ENCODE results near the gene PAPLN.
"Not testable (repeated sequence)": the region's sequence is repeated elsewhere in the genome, so short reads cannot be mapped to it uniquely, and the experiment has no call there.

Gene PAPLN, protein sequence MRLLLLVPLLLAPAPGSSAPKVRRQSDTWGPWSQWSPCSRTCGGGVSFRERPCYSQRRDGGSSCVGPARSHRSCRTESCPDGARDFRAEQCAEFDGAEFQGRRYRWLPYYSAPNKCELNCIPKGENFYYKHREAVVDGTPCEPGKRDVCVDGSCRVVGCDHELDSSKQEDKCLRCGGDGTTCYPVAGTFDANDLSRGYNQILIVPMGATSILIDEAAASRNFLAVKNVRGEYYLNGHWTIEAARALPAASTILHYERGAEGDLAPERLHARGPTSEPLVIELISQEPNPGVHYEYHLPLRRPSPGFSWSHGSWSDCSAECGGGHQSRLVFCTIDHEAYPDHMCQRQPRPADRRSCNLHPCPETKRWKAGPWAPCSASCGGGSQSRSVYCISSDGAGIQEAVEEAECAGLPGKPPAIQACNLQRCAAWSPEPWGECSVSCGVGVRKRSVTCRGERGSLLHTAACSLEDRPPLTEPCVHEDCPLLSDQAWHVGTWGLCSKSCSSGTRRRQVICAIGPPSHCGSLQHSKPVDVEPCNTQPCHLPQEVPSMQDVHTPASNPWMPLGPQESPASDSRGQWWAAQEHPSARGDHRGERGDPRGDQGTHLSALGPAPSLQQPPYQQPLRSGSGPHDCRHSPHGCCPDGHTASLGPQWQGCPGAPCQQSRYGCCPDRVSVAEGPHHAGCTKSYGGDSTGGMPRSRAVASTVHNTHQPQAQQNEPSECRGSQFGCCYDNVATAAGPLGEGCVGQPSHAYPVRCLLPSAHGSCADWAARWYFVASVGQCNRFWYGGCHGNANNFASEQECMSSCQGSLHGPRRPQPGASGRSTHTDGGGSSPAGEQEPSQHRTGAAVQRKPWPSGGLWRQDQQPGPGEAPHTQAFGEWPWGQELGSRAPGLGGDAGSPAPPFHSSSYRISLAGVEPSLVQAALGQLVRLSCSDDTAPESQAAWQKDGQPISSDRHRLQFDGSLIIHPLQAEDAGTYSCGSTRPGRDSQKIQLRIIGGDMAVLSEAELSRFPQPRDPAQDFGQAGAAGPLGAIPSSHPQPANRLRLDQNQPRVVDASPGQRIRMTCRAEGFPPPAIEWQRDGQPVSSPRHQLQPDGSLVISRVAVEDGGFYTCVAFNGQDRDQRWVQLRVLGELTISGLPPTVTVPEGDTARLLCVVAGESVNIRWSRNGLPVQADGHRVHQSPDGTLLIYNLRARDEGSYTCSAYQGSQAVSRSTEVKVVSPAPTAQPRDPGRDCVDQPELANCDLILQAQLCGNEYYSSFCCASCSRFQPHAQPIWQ

DNA sequence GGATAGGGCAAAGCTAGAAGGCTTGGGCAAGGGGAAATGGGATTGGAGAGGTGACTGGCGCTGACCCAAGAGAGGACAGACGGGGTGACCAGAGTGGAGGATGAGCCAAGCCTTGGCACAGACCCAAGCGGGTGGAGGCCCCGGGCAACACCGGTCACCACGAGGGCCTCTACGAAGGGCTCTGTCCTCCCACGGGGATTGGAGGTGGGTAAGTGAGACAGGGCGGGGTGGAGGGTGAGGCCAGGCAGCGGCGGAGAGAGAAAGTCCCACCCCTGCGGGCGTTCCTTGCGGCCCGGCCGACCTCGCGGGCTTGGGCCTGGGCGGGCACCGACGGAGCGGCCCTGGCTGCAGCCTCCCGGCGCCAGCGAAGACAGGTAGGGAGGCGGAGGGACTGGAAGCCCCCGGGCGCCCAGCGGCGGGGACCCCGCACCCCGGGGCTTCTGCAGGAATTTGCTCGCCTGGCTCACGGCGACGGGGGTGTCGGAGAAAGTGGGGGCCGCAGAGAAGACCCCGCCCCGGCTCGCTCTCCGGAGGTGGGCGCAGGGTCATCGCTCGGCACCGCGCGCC, at the start of gene PAPLN:
TSS of gene PAPLN (plus strand) at position 288 of the 567 bp plus-strand sequence. CDS start 2,273 bp downstream, outside the sequence.
- DNase-seq (ENCODE audit: low spot score in 2 of 2), result peak; percentile 54 to 84
- no peaks in the 10 kb centered on the region for H3K9me3 ChIP-seq
- H3K36me3 ChIP-seq (replicated peaks), result no peaks in the 10 kb centered on the region
- peaks cover 9% of the 10 kb centered on the region for H3K4me1 ChIP-seq
- H3K27me3 ChIP-seq (ENCODE audit: low read depth), result no peaks in the 10 kb centered on the region
- peak within 1 kb of the TSS; percentile 67 for H3K4me3 ChIP-seq
- in situ Hi-C loops (cut with MboI; ENCODE audit: low sequenced_read_pairs), result no loop called here

DNA sequence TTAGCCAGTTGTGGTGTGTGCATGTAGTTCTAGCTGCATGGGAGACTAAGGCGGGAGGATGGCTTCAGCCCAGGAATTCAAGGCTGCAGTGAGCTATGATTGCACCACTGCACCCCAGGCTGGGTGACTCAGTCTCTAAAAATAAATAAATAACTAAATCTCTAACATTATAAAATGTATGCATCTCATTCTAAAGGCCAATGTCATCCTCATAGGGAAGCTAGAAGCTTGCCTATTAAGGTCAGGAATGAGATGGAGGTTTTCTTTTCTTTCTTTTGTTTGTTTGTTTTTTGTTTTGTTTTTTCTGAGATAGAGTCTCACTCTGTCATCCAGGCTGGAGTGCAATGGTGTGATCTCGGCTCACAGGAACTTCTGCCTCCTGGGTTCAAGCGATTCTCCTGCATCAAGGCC, 48.8 kb upstream of the PAPLN start:
- Histone ChIP-seq H3K9me3 (no peaks in the 10 kb centered on the region), H3K4me1 (no peaks in the 10 kb centered on the region), H3K27me3 (ENCODE audit: low read depth) (no peaks in the 10 kb centered on the region), H3K4me3 (no peak overlapping the region), H3K36me3 (replicated peaks) (peaks cover 18% of the 10 kb centered on the region)
- DNase-seq (ENCODE audit: low spot score in 2 of 2), result no peak
- in situ Hi-C loops (cut with MboI; ENCODE audit: low sequenced_read_pairs), result no loop called here

DNA sequence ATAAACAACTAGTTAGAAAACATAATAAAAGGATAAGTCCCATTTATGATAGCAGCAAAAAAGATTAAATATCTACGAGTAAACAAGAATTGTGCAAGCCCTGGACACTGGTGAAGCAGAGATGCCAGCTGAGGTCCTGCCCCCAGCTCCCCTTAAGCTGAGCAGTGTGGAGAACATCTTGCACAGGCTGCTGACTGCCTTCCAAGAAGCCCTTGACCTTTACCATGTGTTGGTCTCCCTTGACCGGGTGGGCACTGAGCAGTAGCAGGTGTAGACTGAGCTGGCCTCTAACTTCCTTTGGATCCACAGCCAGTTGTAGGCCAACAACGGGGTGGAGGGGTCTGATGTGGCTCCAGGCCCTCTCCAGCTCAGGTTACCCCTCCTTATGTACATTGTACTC, 47.7 kb upstream of the PAPLN start:
- no peak overlapping the region for H3K4me3 ChIP-seq
- H3K36me3 ChIP-seq (replicated peaks), result peaks cover 23% of the 10 kb centered on the region
- DNase-seq (ENCODE audit: low spot score in 2 of 2), result no peak
- no peaks in the 10 kb centered on the region for H3K9me3 ChIP-seq
- no peaks in the 10 kb centered on the region for H3K4me1 ChIP-seq
- in situ Hi-C loops (cut with MboI; ENCODE audit: low sequenced_read_pairs), result no loop called here
- no peaks in the 10 kb centered on the region for H3K27me3 ChIP-seq (ENCODE audit: low read depth)

DNA sequence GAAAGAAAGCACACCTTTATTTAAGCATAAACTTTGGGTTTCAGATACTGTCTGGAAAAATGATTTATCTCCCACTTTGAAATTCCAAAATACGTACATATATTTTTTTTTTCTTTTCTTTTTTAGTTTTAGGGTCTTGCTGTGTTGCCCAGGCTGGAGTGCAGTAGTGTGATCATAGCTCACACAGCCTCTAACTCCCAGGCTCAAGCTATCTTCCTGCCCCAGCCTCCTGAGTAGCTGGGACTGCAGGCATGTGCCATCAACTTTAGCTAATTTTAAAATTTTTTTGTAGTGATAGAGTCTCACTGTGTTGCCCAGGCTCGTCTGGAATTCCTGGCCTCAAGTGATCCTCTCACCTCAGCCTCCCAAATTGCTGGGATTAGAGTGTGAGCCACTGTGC, 45.9 kb upstream of the PAPLN start:
- H3K27me3 ChIP-seq (ENCODE audit: low read depth), result no peaks in the 10 kb centered on the region
- peaks cover 29% of the 10 kb centered on the region for H3K36me3 ChIP-seq (replicated peaks)
- no peak overlapping the region for H3K4me3 ChIP-seq
- DNase-seq (ENCODE audit: low spot score in 2 of 2), result no peak
- no peaks in the 10 kb centered on the region for H3K9me3 ChIP-seq
- no peaks in the 10 kb centered on the region for H3K4me1 ChIP-seq
- in situ Hi-C loops (cut with MboI; ENCODE audit: low sequenced_read_pairs), result no loop called here

DNA sequence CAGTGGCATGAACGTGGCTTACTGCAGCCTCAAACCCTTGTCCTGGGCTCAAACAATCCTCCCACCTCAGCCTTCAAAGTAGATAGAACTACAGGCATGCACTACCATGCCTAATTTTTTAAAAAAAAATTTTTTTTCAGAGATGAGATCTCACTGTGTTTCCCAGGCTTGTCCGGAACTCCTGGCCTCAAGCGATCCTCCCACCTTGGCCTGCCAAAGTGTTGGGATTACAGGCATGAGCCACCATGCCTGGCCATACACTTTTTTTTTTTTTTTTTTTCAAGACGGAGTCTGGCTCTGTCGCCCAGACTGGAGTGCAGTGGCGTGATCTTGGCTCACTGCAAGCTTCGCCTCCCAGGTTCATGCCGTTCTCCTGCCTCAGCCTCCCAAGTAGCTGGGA, 43.0 kb upstream of the PAPLN start:
- H3K9me3 ChIP-seq; in situ Hi-C loops (cut with MboI; ENCODE audit: low sequenced_read_pairs); H3K27me3 ChIP-seq (ENCODE audit: low read depth); DNase-seq (ENCODE audit: low spot score in 2 of 2); H3K4me3 ChIP-seq: not testable (repeated sequence)
- Histone ChIP-seq H3K36me3 (replicated peaks) (peaks cover 22% of the 10 kb centered on the region; the same call in 1 of the 2 replicates), H3K4me1 (peaks cover 14% of the 10 kb centered on the region)

DNA sequence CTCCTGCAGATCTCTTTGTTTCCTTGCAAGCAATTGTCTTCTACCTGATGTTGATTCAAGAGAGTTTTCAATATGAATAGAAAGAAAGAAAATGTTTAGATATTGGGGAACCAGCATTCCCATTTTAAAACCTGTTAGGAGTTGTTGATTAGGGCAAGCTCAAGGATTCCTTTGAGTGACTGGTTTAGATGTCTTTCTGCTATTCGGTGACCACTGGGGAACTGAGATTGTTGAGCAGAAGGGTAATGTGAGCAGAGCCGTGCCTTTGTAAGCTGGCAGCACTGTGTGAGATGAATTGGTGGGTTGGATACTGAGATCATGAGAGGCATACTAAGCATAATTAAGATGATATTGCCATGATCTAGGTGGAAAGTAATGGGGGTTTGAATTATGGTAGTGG, 39.1 kb upstream of the PAPLN start:
- H3K4me3 ChIP-seq, result no peak overlapping the region
- peak in 1 of 2 experiments; percentile 25 for DNase-seq (ENCODE audit: low spot score in 2 of 2)
- peaks cover 20% of the 10 kb centered on the region; the same call in 1 of the 2 replicates for H3K36me3 ChIP-seq (replicated peaks)
- no peaks in the 10 kb centered on the region for H3K27me3 ChIP-seq (ENCODE audit: low read depth)
- H3K9me3 ChIP-seq, result no peaks in the 10 kb centered on the region
- in situ Hi-C loops (cut with MboI; ENCODE audit: low sequenced_read_pairs), result no loop called here
- peaks cover 14% of the 10 kb centered on the region for H3K4me1 ChIP-seq

DNA sequence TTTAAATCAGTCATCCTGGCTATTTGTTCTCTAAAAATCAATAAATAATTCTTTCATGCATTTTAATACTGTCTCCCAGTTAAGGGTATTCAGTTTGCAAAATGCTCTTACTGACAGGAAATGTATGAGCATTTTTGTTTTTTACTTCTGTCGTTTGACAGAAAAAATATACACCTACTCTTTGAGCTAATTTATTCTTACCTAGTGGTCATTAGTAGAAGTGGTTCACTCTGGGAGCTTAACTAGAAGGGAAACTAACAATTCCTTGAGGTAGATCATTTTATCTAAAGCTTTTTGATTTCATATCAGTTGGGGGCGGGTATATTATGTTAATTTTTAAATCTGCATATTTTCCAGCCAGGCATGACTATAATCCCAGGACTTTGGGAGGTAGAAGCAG, 33.8 kb upstream of the PAPLN start:
- in situ Hi-C loops (cut with MboI; ENCODE audit: low sequenced_read_pairs), result no loop called here
- peaks cover 30% of the 10 kb centered on the region for H3K36me3 ChIP-seq (replicated peaks)
- no peaks in the 10 kb centered on the region for H3K27me3 ChIP-seq (ENCODE audit: low read depth)
- peaks cover 5% of the 10 kb centered on the region; the same call in 1 of the 2 replicates for H3K9me3 ChIP-seq
- DNase-seq (ENCODE audit: low spot score in 2 of 2), result no peak
- no peak overlapping the region for H3K4me3 ChIP-seq
- H3K4me1 ChIP-seq, result peaks cover under 1% of the 10 kb centered on the region

DNA sequence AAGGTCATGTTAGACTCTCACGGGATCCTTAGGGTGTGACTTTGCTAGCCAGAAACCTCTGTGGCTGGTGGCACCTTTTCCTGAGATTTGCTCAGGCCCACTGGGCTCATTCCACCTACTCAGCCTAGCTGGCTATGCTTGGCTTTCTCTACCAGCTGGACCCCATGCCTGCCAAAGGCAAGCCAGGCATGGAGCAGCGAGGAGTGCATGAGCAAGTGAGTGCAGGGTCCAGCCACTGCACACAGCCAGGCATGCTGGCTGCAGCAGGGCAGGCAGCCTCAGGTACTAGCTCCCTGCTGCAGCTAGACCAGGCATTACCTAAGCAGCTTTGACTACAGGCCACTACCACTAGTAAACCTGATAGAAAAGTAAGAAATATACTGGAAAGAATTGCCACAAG, 29.7 kb upstream of the PAPLN start:
- Histone ChIP-seq H3K4me3 (no peak overlapping the region), H3K36me3 (replicated peaks) (peaks cover 42% of the 10 kb centered on the region), H3K4me1 (no peaks in the 10 kb centered on the region), H3K9me3 (peaks cover 5% of the 10 kb centered on the region; the same call in 1 of the 2 replicates), H3K27me3 (ENCODE audit: low read depth) (no peaks in the 10 kb centered on the region)
- DNase-seq (ENCODE audit: low spot score in 2 of 2), result no peak
- in situ Hi-C loops (cut with MboI; ENCODE audit: low sequenced_read_pairs), result no loop called here

DNA sequence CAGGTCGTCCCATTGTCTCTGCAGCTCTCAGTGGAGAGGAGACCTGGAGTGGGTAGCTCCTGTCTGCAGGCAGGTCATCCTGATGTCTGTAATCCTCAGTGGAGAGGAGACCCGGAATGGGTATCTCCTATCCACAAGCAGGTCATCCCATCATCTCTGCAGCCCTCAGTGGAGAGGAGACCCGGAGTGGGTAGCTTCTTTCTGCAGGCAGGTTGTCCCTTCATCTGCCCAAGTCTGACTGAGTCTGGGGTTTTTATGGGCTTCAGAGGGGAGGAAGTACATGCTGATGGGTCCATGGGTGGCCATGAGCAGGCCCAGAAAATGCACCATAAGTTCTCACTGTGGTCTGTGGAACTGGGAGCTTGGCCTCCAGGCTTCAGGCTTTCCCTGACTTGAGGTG, 28.9 kb upstream of the PAPLN start:
- Histone ChIP-seq H3K4me1 (no peaks in the 10 kb centered on the region), H3K27me3 (ENCODE audit: low read depth) (no peaks in the 10 kb centered on the region), H3K4me3 (no peak overlapping the region), H3K36me3 (replicated peaks) (peaks cover 49% of the 10 kb centered on the region), H3K9me3 (peaks cover 5% of the 10 kb centered on the region; the same call in 1 of the 2 replicates)
- no peak for DNase-seq (ENCODE audit: low spot score in 2 of 2)
- in situ Hi-C loops (cut with MboI; ENCODE audit: low sequenced_read_pairs), result no loop called here

DNA sequence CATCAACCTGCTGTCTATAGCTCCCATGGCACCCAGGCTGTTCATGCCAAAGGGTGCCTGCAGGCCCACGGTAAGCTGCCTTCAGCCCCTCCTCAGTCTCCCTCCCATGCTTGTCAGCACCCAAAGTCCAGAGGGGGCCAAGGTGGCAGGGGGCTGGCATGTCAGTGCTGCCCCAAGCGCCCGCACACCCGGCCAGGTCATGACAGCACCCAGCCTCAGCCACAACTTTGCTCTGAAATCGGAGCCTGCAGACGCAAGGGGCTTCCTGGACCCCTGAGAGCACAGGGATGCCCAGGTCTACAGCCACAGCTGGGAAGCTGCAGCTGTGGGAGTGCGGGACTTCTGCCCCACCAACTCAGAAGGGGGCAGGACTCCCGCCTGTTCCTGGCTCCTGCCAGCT, 28.5 kb upstream of the PAPLN start:
- peaks cover 5% of the 10 kb centered on the region; the same call in 1 of the 2 replicates for H3K9me3 ChIP-seq
- no peak for DNase-seq (ENCODE audit: low spot score in 2 of 2)
- H3K27me3 ChIP-seq (ENCODE audit: low read depth), result no peaks in the 10 kb centered on the region
- in situ Hi-C loops (cut with MboI; ENCODE audit: low sequenced_read_pairs), result no loop called here
- H3K36me3 ChIP-seq (replicated peaks), result peaks cover 54% of the 10 kb centered on the region
- H3K4me1 ChIP-seq, result no peaks in the 10 kb centered on the region
- no peak overlapping the region for H3K4me3 ChIP-seq

DNA sequence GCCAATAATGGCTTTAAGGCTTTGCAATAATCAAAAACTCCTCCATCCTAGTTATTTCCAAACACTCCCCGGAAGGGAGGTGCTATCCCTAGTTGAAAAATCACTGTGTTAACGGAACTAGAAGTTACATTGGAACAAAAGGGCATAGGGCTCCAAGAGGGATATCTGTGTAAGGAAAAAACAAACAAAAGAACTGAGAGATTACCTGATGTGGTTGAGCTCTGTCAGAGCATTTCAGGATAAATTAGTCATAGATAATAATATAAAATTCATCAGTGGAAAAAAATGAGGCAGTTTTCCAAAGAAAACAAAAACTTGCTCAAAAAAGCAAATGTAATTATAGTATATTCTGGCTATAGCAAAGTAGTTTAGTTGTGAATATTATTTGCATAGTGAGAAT, 27.4 kb upstream of the PAPLN start:
- Histone ChIP-seq H3K27me3 (ENCODE audit: low read depth) (no peaks in the 10 kb centered on the region), H3K4me1 (no peaks in the 10 kb centered on the region), H3K9me3 (peaks cover 5% of the 10 kb centered on the region; the same call in 1 of the 2 replicates), H3K4me3 (no peak overlapping the region), H3K36me3 (replicated peaks) (peaks cover 52% of the 10 kb centered on the region)
- DNase-seq (ENCODE audit: low spot score in 2 of 2), result no peak
- in situ Hi-C loops (cut with MboI; ENCODE audit: low sequenced_read_pairs), result no loop called here

DNA sequence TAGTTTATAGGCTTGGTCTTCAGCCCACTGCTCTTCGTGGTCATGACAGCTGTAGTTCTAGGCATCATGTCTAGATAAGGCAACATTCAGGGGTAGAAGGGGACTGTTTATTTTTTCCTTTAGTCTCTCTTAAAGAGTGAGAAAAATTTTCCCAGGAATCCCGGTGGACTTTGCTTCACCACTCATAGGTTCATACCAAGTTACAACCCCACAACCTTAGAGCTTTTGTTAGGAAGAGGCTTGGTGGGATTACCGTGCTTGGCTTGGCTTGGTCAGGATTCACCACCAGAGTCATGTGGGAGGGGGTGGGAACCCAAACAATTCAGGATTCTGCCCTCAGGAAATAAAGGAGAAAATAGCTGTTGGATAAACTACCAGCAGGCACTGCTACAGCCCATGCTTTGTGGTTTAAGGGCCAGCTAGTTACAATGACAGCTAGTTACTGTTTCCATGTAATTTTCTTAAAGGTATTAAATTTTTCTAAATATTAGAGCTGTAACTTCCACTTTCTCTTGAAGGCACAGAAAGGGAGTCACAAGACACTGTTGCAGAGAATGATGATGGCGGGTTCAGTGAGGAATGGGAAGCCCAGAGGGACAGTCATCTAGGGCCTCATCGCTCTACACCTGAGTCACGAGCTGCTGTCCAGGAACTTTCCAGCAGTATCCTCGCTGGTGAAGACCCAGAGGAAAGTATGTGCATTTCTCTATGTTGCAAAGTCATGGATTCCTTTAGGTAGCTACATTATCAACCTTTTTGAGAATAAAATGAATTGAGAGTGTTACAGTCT, 25.9 kb upstream of the PAPLN start:
- Histone ChIP-seq H3K36me3 (replicated peaks) (peaks cover 50% of the 10 kb centered on the region), H3K4me1 (no peaks in the 10 kb centered on the region), H3K9me3 (peaks cover 5% of the 10 kb centered on the region; the same call in 1 of the 2 replicates), H3K4me3 (no peak overlapping the region), H3K27me3 (ENCODE audit: low read depth) (no peaks in the 10 kb centered on the region)
- in situ Hi-C loops (cut with MboI; ENCODE audit: low sequenced_read_pairs), result no loop called here
- DNase-seq (ENCODE audit: low spot score in 2 of 2), result no peak

Data from HAP-1 (cell line).